Measurements from ENCODE around the gene PIWIL1.

The PIWIL1 gene

DNA sequence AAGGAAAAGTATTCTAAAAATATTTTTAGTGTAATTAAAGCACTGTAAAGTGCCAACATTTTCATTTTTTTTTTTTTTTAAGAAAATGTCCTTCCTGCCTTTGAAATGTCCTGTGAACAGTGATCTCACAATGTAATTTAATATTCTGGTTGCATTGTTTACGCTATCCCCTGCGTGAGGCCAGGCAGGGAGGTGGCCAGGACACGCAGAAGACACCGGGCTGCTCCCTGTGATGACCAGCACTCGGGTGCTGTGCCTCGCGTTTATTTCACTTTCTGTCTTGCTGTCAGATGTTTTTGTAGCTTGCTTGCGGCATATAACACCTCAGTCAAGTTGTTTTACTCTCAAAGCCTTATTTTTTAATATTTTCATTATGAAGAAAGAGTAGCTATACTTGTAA lies 18.5 kb downstream of the PIWIL1 start:
- H3K9me3 Mint-ChIP-seq = no peaks in the 10 kb centered on the region
- H3K27me3 Mint-ChIP-seq (ENCODE audit: low read depth) = peaks cover 76% of the 10 kb centered on the region
- no peaks in the 10 kb centered on the region for H3K4me1 Mint-ChIP-seq
- H3K4me3 Mint-ChIP-seq = no peak overlapping the region
- no peak overlapping the region for H3K27ac Mint-ChIP-seq
- TF ChIP-seq, protein P1, sequence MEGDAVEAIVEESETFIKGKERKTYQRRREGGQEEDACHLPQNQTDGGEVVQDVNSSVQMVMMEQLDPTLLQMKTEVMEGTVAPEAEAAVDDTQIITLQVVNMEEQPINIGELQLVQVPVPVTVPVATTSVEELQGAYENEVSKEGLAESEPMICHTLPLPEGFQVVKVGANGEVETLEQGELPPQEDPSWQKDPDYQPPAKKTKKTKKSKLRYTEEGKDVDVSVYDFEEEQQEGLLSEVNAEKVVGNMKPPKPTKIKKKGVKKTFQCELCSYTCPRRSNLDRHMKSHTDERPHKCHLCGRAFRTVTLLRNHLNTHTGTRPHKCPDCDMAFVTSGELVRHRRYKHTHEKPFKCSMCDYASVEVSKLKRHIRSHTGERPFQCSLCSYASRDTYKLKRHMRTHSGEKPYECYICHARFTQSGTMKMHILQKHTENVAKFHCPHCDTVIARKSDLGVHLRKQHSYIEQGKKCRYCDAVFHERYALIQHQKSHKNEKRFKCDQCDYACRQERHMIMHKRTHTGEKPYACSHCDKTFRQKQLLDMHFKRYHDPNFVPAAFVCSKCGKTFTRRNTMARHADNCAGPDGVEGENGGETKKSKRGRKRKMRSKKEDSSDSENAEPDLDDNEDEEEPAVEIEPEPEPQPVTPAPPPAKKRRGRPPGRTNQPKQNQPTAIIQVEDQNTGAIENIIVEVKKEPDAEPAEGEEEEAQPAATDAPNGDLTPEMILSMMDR (IDR thresholded peaks at IDR 0.05; ENCODE audit: unreplicated experiment in 3 of 3) = no peak
- H3K36me3 Mint-ChIP-seq (ENCODE audit: low read depth) = no peaks in the 10 kb centered on the region

DNA sequence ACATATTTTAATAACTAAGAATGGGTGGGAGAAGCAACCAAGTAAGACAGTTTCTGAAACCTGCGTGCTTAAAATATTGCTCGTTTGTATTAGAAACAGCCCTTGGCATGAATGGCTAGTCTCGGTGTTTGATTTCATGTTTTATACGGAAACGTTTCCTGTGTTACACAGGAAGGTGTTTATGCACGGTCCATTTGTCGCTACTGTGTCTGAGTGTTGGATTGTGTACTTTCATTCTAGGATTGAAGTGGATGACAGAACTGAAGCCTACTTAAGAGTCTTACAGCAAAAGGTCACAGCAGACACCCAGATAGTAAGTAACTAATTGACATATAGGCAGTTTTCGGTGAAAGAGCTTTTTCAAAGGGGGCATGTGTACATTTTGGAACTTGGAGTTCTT lies 19.6 kb downstream of the PIWIL1 start:
- Mint-ChIP-seq H3K9me3 (no peaks in the 10 kb centered on the region), H3K36me3 (ENCODE audit: low read depth) (no peaks in the 10 kb centered on the region), H3K27me3 (ENCODE audit: low read depth) (peaks cover 71% of the 10 kb centered on the region), H3K4me1 (no peaks in the 10 kb centered on the region), H3K27ac (no peak overlapping the region), H3K4me3 (no peak overlapping the region)
- TF ChIP-seq, protein P1 (IDR thresholded peaks at IDR 0.05; ENCODE audit: unreplicated experiment in 3 of 3) = no peak

DNA sequence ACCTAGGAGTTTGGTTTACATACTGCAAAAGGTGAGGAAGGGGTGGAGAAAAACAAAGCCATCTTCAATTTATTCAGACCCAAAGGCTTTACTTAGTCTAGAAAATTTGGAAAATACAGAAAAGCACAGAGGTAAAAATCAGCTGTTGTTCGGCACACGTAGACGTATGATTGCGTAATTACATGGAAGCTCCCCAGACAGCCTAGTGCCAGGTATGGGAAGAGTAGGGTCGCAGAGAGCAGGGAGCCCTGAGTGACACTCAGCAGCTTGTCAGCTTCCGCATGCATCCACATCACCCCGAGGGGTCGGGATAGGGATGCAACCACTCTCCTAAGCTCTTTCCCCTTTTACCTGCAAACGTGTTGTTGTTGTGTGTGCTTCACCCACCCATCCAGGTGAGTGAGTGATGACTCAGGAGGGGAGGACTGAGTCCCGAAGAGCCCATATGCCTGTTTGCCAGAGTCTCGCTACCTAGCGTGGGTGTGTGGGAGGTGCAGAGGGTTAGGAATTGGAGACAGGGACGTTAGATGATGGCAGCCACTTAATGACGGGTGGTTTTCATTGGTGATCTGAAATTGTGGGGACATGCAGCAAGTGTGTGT lies 20.1 kb downstream of the PIWIL1 start:
- Mint-ChIP-seq H3K4me3 (no peak overlapping the region), H3K36me3 (ENCODE audit: low read depth) (no peaks in the 10 kb centered on the region), H3K9me3 (no peaks in the 10 kb centered on the region), H3K27ac (no peak overlapping the region), H3K4me1 (no peaks in the 10 kb centered on the region), H3K27me3 (ENCODE audit: low read depth) (peaks cover 68% of the 10 kb centered on the region)
- TF ChIP-seq, protein P1 (IDR thresholded peaks at IDR 0.05; ENCODE audit: unreplicated experiment in 3 of 3) = no peak

DNA sequence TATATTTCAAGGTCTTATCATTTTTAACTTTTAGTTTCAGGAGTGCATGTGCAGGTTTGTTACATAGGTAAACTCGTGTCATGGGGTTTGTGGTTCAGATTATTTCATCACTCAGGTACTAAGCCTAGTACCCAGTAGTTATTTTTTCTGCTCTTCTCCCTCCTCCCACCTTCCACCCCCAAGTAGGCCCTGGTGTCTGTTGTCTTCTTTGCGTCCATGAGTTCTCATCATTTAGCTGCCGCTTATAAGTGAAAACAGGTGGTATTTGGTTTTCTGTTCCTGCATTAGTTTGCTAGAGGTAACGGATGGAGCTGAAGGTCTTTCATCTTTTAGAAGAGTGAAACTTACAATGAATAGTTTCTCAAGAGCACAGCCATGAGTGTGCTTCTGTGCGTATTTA lies 24.4 kb downstream of the PIWIL1 start:
- Mint-ChIP-seq H3K4me1 (no peaks in the 10 kb centered on the region), H3K36me3 (ENCODE audit: low read depth) (no peaks in the 10 kb centered on the region), H3K27ac (no peak overlapping the region), H3K4me3 (no peak overlapping the region), H3K27me3 (ENCODE audit: low read depth) (peaks cover 38% of the 10 kb centered on the region), H3K9me3 (no peaks in the 10 kb centered on the region)
- TF ChIP-seq, protein P1 (IDR thresholded peaks at IDR 0.05; ENCODE audit: unreplicated experiment in 3 of 3) = no peak

DNA sequence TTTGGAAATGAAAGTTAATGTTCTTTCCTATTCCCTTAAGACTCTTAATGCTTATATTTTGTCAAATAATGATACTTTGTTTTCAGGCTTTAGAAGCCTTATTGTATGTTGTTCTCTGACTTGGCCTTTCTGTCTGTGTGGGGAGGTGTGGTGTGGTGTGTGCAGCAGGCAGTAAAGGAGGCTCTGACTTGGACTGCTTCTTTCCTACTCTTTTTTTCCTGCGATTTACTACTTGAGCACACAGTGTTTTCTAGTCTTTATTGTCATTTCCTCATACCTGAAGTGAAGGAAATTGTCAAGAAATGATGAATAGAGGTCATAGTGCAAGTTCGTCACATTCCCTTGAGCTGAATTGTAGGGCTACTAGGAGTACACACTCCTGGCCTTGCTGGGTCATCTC lies 26.9 kb downstream of the PIWIL1 start:
- no peaks in the 10 kb centered on the region for H3K36me3 Mint-ChIP-seq (ENCODE audit: low read depth)
- peaks cover 24% of the 10 kb centered on the region for H3K27me3 Mint-ChIP-seq (ENCODE audit: low read depth)
- H3K4me3 Mint-ChIP-seq = no peak overlapping the region
- TF ChIP-seq, protein P1 (IDR thresholded peaks at IDR 0.05; ENCODE audit: unreplicated experiment in 3 of 3) = no peak
- H3K9me3 Mint-ChIP-seq = no peaks in the 10 kb centered on the region
- no peak overlapping the region for H3K27ac Mint-ChIP-seq
- H3K4me1 Mint-ChIP-seq = no peaks in the 10 kb centered on the region

DNA sequence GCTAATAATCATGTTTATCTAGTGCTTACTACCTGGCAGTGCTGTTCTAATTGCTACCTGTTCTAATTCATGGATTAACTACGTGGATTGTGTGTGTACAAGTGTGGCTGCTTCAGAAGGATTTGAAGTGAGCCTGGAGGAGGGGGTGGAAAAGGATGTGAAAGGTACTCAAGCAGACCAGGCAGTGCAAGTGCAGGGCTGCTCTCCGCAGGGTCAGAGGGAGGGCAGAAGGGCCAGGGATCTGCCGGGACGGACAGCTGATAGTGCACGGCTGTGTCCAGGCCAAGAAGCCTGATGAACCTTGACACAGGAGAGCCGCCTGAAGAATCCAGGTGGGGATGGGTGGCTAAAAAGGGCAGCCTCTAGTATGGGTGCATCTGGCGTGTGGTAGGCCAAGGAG lies 28.5 kb downstream of the PIWIL1 start:
- no peak overlapping the region for H3K27ac Mint-ChIP-seq
- TF ChIP-seq, protein P1 (IDR thresholded peaks at IDR 0.05; ENCODE audit: unreplicated experiment in 3 of 3) = no peak
- no peak overlapping the region for H3K4me3 Mint-ChIP-seq
- H3K27me3 Mint-ChIP-seq (ENCODE audit: low read depth) = peaks cover 29% of the 10 kb centered on the region
- H3K9me3 Mint-ChIP-seq = no peaks in the 10 kb centered on the region
- H3K4me1 Mint-ChIP-seq = no peaks in the 10 kb centered on the region
- H3K36me3 Mint-ChIP-seq (ENCODE audit: low read depth) = no peaks in the 10 kb centered on the region
